ENCODE measurements around the gene EVI2A.
"Not testable (repeated sequence)": the region's sequence is repeated elsewhere in the genome, so short reads cannot be mapped to it uniquely, and the experiment has no call there.

Gene EVI2A

DNA sequence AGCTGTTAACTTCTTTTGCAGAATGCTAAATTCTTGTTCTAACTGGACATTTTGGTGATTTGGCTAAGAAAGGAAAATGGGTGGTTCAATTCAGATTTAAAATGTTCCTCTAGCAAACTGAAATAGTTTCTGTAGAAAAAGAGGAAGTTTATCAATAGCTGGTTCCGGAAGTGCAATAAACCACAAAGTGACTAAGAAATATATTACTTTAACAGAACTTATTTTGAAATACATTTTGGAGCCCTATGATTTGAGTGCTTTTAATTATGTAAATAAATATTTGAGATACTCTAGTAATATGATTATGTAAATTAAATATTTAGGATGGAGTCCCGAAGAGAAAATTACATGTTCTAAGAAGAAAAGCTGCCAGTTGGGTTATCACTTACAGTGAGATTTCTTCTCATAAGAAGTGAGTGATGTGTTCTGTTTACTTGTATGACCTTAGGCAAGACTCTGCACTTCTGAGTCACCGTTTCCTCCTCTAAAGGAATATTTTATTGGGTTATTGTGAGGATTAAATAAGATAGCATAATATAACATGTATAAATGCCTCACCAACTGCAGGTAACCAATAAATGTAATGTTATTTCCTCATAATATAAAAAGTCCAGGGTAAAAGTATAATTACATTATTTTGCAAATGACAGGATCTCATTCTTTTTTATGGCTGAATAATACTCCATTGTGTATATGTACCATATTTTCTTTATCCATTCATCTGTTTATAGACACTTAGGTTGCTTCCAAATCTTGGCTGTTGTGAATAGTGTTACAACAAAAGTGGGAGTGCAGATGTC is 7.2 kb downstream of the EVI2A start, which contains the start of gene EVI2B:
Gene EVI2B (minus strand): TSS at position 73 of the 800 bp plus-strand sequence. CDS start 8,445 bp downstream, outside the sequence.
- in situ Hi-C loops (cut with HindIII; ENCODE audit: low sequenced_read_pairs) = no loop called here

GRCh38 chr17:31312223-31312622 is 9.2 kb downstream of the EVI2A start:
- in situ Hi-C loops (cut with HindIII; ENCODE audit: low sequenced_read_pairs) = not testable (repeated sequence)

GRCh38 chr17:31311526-31311925 is 9.9 kb downstream of the EVI2A start:
- in situ Hi-C loops (cut with HindIII; ENCODE audit: low sequenced_read_pairs) = no loop called here

DNA sequence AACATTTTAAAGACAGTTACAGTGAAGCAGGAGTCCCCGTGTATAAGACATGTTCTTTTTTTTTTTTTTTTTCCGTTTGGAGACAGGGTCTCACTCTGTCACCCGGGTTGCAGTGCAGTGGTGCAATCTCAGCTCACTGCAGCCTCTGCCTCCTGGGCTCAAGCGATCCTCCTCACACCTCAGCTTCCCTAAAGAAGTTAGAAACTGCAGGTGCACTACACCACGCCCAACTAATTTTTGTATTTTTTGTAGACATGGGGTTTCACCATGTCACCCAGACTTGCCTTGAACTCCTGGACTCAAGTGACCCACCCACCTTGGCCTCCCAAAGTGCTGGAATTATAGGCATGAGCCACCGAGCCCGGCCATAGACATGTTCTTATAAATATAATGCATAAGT is 10.5 kb downstream of the EVI2A start:
- in situ Hi-C loops (cut with HindIII; ENCODE audit: low sequenced_read_pairs) = no loop called here

DNA sequence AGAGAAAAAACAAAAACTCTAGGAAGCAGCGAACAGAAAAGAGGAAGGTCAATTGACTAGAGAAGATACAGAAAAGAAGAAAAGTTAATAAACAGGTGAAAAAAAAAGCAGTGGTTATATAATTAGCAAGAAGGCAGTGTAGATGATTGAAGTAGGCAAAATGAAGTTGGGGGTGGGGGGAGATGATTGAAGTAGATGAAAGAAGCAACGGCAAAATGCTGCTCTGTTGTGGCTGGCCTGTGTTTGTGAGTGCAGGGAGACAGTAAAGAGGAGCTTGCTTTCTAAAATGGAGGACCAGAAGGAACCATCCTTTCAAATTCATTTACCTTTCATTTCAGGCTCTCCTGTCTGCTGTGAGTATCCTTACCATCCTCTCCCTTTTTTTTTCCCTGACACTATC is 11.2 kb downstream of the EVI2A start:
- in situ Hi-C loops (cut with HindIII; ENCODE audit: low sequenced_read_pairs) = no loop called here

DNA sequence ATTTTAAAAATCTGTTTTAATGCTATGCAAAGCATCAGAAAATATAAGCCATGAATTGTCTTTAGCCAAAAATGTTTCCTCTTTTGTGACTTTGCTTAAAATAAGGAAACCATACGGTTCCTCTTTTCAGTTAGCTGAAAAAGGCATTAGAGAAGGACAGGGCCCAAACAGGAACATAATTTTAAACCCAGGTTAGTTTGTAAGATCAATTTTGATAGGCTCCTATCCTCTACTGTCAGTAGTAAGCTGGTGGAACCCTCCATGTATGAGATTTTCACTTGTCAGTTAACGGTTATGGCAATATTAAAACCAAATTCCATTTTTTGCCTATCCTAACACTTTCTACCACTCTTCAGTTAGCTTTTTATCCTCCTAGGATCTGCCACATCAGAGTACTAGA is 11.9 kb downstream of the EVI2A start:
- in situ Hi-C loops (cut with HindIII; ENCODE audit: low sequenced_read_pairs) = no loop called here

- in situ Hi-C loops (cut with HindIII; ENCODE audit: low sequenced_read_pairs) = no loop called here
Measured at GRCh38 chr17:31308372-31309334, 12.8 kb downstream of the EVI2A start.

- in situ Hi-C loops (cut with HindIII; ENCODE audit: low sequenced_read_pairs) = no loop called here
Measured at GRCh38 chr17:31307640-31308039, 13.8 kb downstream of the EVI2A start.

- in situ Hi-C loops (cut with HindIII; ENCODE audit: low sequenced_read_pairs) = no loop called here
Measured at GRCh38 chr17:31299624-31300023, 21.8 kb downstream of the EVI2A start.

DNA sequence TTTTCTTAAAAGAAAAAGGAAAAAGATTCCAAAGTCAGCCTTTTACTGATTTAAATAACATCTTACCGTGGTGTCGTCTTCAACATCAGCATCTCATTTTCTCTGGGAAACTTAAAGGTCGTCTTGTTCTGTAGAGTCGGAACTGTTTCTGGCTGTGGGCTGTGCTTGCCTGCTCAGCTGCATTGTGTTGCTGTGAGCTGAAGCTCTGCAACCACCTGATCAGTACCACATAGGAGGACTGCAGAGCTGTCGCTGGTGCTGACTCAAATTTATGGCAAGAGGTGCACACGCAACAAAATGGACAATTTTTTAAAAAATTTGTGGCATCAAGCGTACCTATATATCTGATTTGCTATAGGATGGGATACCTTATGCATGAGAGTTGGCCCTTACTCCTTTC is 24.3 kb downstream of the EVI2A start, which contains the start of gene OMG:
Gene OMG (minus strand): TSS at position 150 of the 400 bp plus-strand sequence. CDS start 908 bp downstream, outside the sequence.
- in situ Hi-C loops (cut with HindIII; ENCODE audit: low sequenced_read_pairs) = no loop called here

GRCh38 chr17:31296142-31296541 is 25.3 kb downstream of the EVI2A start:
- in situ Hi-C loops (cut with HindIII; ENCODE audit: low sequenced_read_pairs) = no loop called here

DNA sequence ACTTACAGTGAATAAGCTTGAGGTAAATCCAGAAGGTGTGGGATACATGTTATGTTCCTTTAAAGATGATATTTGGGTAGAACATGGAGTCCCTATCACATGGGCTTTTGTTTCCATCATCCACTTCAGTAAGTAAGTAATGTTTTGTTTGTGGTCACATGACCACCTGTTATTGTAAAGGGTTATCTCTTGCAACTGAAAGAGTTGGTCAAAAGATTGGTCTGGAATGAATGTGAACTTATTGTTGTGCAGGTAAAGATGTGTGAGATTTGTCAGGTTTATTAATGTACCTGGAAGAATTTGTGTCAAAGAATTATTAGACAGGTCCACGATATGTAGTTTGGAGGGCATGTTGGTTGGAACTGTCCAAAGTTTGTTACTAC is 25.9 kb downstream of the EVI2A start:
- in situ Hi-C loops (cut with HindIII; ENCODE audit: low sequenced_read_pairs) = no loop called here

GRCh38 chr17:31294820-31295488 is 26.5 kb downstream of the EVI2A start:
- in situ Hi-C loops (cut with HindIII; ENCODE audit: low sequenced_read_pairs) = no loop called here

- in situ Hi-C loops (cut with HindIII; ENCODE audit: low sequenced_read_pairs) = no loop called here
Measured at GRCh38 chr17:31294231-31294630, 27.2 kb downstream of the EVI2A start.

DNA sequence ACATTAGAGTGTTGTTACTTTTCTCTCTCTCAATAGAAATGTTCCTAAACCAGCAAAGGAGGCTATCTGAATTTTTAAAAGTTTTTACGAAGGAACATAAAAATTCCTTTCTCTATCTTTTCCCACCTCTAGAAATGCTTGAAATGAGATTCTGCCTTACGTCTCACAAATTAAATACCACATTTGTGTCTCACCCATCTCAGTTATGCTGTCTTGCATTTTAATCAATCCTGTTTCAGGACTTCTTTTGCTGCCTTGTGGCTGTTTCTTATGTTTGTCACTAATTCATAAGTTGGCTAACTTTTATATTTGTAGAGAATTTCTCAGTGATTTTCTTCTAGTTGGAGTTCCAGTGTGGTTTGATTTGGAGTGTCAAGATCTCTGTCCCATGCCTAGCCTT is 27.8 kb downstream of the EVI2A start:
- in situ Hi-C loops (cut with HindIII; ENCODE audit: low sequenced_read_pairs) = no loop called here

DNA sequence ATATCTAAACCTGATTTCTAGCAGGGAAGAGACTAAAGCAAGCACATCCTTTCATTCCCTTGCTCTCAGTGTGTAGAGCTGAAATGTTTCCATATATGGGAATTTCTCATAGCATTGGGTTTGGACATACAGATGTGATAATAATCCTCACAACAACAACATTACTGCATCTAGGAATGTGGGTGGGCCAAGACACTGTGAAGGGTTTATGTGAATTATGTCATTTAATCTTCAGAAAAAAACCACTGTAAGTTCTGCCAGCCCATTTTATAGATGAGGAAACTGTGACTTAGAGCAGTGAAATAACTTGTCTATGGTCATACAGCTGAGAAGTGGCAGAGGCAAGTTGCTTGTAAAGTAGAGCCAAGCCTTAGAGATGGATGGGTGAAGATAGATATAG is 29.6 kb downstream of the EVI2A start:
- in situ Hi-C loops (cut with HindIII; ENCODE audit: low sequenced_read_pairs) = no loop called here

- in situ Hi-C loops (cut with HindIII; ENCODE audit: low sequenced_read_pairs) = no loop called here
Measured at GRCh38 chr17:31289790-31290189, 31.6 kb downstream of the EVI2A start.

DNA sequence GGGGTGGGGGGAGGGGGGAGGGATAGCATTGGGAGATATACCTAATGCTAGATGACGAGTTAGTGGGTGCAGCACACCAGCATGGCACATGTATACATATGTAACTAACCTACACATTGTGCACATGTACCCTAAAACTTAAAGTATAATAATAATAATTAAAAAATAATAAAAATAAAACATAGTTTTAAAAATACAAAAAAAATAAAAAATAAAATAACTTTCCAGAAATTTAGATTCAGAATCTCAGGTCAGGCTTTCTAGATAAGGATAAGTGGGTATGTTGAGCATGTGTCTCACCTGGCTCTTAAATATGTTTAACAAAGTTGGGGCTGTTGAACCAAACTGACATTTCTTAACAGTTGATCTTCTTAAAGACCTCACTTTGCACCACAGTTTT is 33.5 kb downstream of the EVI2A start:
- in situ Hi-C loops (cut with HindIII; ENCODE audit: low sequenced_read_pairs) = not testable (repeated sequence)

DNA sequence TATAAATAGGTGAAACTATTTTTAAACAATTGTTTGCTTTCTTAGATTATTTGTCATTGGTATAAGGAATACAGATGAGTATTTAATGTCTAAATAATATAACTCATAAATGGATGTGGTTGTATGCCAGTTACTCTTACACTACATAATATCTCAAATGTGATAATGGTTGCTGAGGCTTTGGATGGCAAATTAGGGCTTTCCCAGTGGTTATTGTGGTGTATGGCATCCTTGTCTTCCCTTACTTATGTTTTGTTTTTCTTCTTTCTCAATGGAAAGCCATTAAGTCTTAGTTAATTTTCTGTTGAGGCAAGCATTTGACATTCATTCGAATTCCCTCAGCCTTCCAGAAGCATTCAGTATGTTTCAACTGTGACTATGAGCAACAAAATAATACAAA is 34.8 kb downstream of the EVI2A start:
- in situ Hi-C loops (cut with HindIII; ENCODE audit: low sequenced_read_pairs) = no loop called here

DNA sequence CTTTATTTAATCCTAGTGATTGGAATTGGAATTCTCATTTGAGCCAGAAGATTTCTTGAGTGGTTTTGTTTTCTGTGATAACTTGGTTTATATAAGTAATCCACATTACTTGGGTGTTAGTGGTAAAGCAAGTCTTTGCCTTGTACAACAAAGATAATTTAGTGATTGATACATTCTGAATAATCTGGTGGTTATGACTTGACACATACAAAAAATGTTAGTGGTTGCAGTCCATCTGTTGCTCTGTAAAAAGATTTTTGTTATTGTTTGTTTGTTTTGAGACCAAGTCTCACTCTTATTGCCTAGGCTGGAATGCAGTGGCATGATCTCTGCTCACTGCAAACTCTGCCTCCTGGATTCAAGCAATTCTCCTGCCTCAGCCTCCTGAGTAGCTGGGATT is 37.6 kb downstream of the EVI2A start:
- in situ Hi-C loops (cut with HindIII; ENCODE audit: low sequenced_read_pairs) = no loop called here

DNA sequence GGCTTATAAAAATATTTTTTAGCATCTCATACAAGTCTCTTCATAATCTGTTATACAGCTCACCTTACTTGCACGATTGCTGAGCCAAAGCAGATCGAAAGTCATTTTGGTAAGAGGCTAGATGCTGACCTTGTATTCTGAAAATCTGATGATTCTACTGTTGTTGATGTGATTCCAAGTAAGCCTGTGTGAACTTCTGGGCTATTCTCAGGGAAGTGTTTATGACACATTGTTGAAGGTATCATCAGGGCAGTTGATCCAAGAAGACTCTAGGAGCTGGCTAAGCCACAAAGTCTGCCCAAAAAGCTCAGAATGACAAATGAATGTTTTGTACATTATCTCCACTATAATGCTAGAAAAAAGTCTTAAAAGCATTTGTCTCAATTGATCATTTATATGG is 40.4 kb downstream of the EVI2A start:
- in situ Hi-C loops (cut with HindIII; ENCODE audit: low sequenced_read_pairs) = no loop called here

Data from endothelial cell of hepatic sinusoid (primary cell).